AG04449 (cell line): ENCODE measurements around the gene PAQR6.

ENCODE experiments used
- CTCF ChIA-PET: fragments of 350-600 bp; formaldehyde crosslinking; extraction: SDS; loops from one replicate; lab custom pipeline; 2021; ENCODE audit warnings: antibody characterized with exemption; lab: Yijun Ruan, JAX
- POLR2A ChIA-PET: fragments of 400-600, 350-600 bp; formaldehyde crosslinking; extraction: SDS; loops from one replicate; lab custom pipeline; 2020; ENCODE audit warnings: antibody characterized with exemption, inconsistent platforms; lab: Yijun Ruan, JAX
- DNase-seq: peaks from one replicate; pipeline ENCODE4 v3.0.0-alpha.2; 2010; ENCODE audit warnings: low read depth, low spot score
- H3K4me3 ChIP-seq: 2 replicates; pipeline ENCODE4 v1.5.1; 2011; ENCODE audit warnings: low read depth, mild to moderate bottlenecking, control low read depth, low read length
- TF ChIP-seq, protein P1 (sequence below): IDR thresholded peaks from one replicate; pipeline ENCODE4 v1.5.1; 2011; ENCODE audit warnings: mild to moderate bottlenecking, moderate library complexity, low read length, control low read depth, inconsistent platforms; ENCODE audit not compliant: insufficient read depth; ENCODE audit errors: missing control alignments

PAQR6 gene

DNA sequence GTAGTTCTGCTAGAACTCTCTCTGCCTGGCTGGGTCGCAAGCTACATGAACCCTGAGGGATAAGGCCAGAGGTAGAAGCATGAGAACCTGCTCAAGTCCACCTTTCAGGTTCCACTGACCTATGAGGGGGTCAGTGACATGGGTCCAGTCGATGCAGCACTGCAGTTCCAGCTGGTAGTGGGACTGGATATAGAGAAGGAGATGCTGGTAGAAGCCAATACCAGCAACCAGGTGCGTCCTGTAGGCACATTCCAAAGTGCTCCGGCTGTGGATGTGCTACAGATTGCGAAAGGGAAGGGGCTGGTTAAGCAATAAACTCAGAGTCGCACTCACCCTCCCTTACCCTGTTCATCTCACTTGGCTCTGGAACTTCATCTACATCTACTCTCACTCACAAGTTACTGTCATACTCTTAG is 29.1 kb upstream of the PAQR6 start:
- TF ChIP-seq, protein P1, sequence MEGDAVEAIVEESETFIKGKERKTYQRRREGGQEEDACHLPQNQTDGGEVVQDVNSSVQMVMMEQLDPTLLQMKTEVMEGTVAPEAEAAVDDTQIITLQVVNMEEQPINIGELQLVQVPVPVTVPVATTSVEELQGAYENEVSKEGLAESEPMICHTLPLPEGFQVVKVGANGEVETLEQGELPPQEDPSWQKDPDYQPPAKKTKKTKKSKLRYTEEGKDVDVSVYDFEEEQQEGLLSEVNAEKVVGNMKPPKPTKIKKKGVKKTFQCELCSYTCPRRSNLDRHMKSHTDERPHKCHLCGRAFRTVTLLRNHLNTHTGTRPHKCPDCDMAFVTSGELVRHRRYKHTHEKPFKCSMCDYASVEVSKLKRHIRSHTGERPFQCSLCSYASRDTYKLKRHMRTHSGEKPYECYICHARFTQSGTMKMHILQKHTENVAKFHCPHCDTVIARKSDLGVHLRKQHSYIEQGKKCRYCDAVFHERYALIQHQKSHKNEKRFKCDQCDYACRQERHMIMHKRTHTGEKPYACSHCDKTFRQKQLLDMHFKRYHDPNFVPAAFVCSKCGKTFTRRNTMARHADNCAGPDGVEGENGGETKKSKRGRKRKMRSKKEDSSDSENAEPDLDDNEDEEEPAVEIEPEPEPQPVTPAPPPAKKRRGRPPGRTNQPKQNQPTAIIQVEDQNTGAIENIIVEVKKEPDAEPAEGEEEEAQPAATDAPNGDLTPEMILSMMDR, result no peak
- ChIA-PET CTCF (interaction anchor here (1.0 kb wide), 1 partner anchor 50 kb away, joined by 3 read pairs; no protein-coding TSS in a partner anchor), POLR2A (interaction anchor here (0.6 kb wide), 1 partner anchor 197 kb away, joined by 3 read pairs; no protein-coding TSS in a partner anchor)
- H3K4me3 ChIP-seq, result no peak overlapping the region
- no peak for DNase-seq

DNA sequence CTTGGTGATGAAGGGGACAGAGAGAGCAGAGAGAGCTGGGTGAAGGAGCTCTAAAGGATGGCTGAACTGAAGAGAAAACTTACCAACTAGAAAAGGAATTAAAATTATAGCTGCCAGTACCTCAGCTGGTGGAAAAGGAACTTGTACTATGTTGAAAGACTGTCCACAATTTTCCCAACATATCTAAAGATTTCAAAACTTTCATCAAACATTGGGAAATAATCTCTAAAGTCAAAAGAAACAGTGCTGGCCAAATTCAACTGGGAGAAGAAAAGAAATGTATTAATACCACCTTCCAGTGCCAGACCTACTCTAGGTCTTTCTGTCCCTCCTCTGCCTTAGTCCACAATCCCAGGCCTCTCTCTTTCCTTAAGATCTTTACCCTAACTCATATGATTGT is 28.7 kb upstream of the PAQR6 start:
- TF ChIP-seq, protein P1, result no peak
- ChIA-PET POLR2A (interaction anchor here (0.6 kb wide), 1 partner anchor 197 kb away, joined by 3 read pairs; no protein-coding TSS in a partner anchor), CTCF (interaction anchor here (1.0 kb wide), 1 partner anchor 50 kb away, joined by 3 read pairs; no protein-coding TSS in a partner anchor)
- no peak for DNase-seq
- H3K4me3 ChIP-seq, result no peak overlapping the region

DNA sequence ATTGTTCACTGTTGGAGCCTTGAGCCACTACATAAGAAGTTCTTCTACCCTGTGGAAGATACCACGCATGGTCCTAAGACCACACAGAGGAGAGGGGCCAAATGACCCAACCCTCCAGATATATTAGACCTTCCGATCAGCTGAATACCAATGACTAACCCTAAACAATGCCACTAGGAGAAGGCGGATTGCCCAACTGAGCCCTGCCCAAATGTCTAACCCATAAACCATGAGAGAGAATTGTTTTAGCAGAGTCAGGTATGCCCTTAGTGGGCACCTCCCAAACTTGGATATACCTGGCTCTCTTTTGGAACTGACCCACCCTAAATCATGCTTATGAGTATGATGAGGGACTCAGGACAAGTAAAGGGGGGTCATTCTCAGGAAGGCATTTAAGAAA is 22.5 kb upstream of the PAQR6 start:
- DNase-seq, result no peak
- ChIA-PET CTCF (interaction anchor here (0.8 kb wide), 1 partner anchor 9 kb away, joined by 3 read pairs; no protein-coding TSS in a partner anchor), POLR2A (no interaction called here)
- H3K4me3 ChIP-seq, result no peak overlapping the region
- TF ChIP-seq, protein P1, result no peak

DNA sequence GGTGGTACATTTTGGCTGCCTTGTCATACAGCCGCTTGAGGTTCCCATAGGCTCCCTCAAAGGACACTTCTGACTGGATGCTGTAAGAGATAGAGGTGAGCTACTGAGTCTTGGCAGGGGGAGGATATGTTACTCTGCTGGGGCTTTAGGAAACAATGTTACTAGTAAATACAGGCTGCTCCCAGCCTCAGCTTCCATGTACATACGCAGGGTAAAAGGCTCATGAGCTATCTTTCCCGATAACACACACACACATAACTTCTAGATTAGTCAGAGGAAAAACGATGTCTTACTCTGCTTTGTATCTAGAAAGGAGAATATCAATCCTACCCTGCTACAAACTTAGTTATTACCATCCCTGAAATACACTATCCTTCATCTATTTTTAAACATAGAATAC is 20.5 kb upstream of the PAQR6 start:
- ChIA-PET CTCF (no interaction called here), POLR2A (interaction anchor here (0.9 kb wide), 1 partner anchor 14 kb away, joined by 3 read pairs; the partner anchor contains the start of gene SMG5)

DNA sequence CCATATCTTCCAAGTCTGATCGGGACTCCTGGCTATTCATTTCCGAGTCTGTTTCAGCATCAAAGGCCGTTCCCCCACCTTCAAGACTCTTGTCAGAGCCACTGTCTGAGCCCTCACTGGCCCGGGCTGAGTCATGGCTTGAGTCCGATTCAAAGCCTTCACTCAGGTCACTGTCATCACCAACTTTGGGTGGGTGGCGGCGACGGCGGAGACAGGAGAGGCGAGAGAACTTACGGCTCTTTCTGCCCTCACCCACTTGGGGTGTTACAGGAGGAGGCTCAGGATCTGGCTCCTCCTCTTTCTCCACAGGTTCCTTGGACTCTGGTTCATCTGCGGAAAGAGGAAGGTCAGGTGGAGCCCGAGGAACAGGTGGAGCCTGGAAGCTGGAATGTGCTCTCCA is 18.2 kb upstream of the PAQR6 start:
- no peak overlapping the region for H3K4me3 ChIP-seq
- POLR2A ChIA-PET, result no interaction called here
- TF ChIP-seq, protein P1, result no peak
- CTCF ChIA-PET, result no interaction called here
- DNase-seq, result no peak

More for the DNA sequence above, 20.5 kb upstream of the PAQR6 start:
- no peak for DNase-seq
- no peak overlapping the region for H3K4me3 ChIP-seq
- TF ChIP-seq, protein P1, result no peak

DNA sequence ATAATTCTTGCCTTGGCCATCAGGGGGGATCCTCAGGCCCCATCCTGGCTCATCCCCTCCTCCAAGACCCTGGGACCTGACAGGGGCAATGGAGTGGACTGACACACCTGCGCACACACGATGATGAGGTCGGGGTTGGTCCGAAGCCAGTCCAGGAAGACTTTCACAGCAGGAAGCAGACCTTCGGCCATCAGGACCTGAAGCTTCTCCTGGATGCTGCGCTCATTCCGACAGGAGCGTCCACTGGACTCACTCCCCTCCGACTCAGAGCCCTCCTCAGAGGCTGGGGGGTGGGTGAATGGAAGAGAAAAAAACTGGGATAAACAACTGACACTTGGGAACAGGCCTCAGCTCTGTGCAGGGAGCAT is 15.4 kb upstream of the PAQR6 start:
- POLR2A ChIA-PET, result interaction anchor here (1.0 kb wide), 1 partner anchor 17 kb away, joined by 3 read pairs; no protein-coding TSS in a partner anchor
- no peak overlapping the region for H3K4me3 ChIP-seq
- TF ChIP-seq, protein P1, result no peak
- DNase-seq, result no peak
- CTCF ChIA-PET, result interaction anchor here (1.0 to 2.9 kb wide), 7 partner anchors 8 to 173 kb away, joined by 3 to 9 read pairs (median 4); partner anchors contain the start of gene SMG5
